Erythroblast (primary cell): ENCODE data around the gene ENPEP.

ENCODE experiments used
- GATA1 ChIP-seq: IDR thresholded peaks from 2 replicates; pipeline ENCODE4 v1.6.1; 2011; ENCODE audit warnings: low read depth, mild to moderate bottlenecking, control low read depth, low read length, moderate library complexity
- POLR2A ChIP-seq: IDR thresholded peaks from 2 replicates; pipeline ENCODE4 v1.6.1; 2011; ENCODE audit warnings: mild to moderate bottlenecking, low read length

DNA sequence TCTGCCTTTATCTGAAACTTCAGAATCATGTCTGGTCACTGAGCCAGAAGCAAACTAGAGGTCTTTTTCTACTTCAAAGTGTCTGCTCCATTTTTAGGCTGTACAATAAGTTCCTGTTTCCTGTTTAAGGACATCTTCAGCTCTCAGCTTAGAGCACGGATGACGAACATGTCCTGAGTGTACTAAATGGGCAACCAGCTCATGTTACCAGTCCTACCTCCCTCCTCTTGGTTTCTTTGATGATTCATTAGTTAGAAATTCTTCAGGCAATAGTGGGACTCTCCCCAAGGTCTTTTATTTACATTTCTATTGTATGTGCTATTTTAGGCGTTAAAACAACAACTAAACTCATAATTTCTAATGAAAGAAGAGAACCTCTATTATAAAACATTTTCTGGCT lies 58.0 kb downstream of the ENPEP start:
- TF ChIP-seq POLR2A (no peak), GATA1 (no peak)
